Stimulated activated CD4-positive, alpha-beta T cell treated with anti-CD3 and anti-CD28 coated beads, Interleukin-15, amount 100 ng/mL, for 48 hours (primary cell): ENCODE data around the gene DGCR8.

ENCODE experiments used
- DNase-seq, 2 donors: peaks; one replicate each; pipeline ENCODE4 v3.0.0-alpha.2; 2020; ENCODE audit warnings: low read depth in 2 of 2

Gene DGCR8

GRCh38 chr22:20124083-20124787 lies 44.2 kb downstream of the DGCR8 start:
- no peak for DNase-seq

GRCh38 chr22:20125201-20126174 lies 45.4 kb downstream of the DGCR8 start:
- no peak for DNase-seq

- DNase-seq: no peak
Measured at GRCh38 chr22:20126284-20127029, 46.4 kb downstream of the DGCR8 start.

GRCh38 chr22:20127318-20127868 lies 47.4 kb downstream of the DGCR8 start:
- DNase-seq: no peak

GRCh38 chr22:20127869-20128618 lies 48.0 kb downstream of the DGCR8 start:
- DNase-seq: no peak

GRCh38 chr22:20128619-20128901 lies 48.5 kb downstream of the DGCR8 start:
- DNase-seq: no peak

GRCh38 chr22:20128902-20129746 lies 49.1 kb downstream of the DGCR8 start:
- DNase-seq: peak in 1 of 2 donors; percentile 27

GRCh38 chr22:20129747-20130014 lies 49.6 kb downstream of the DGCR8 start:
- no peak for DNase-seq

- DNase-seq: no peak
Measured at GRCh38 chr22:20130319-20130718, 50.3 kb downstream of the DGCR8 start.

- peak in 1 of 2 donors; percentile 61 for DNase-seq
Measured at GRCh38 chr22:20130731-20131596, 50.9 kb downstream of the DGCR8 start.

GRCh38 chr22:20131597-20131858 lies 51.5 kb downstream of the DGCR8 start, which contains the start of gene ZDHHC8:
ZDHHC8 (plus strand) TSS chr22:20131804; CDS start chr22:20131948, 144 bp downstream.
- peak in 1 of 2 donors; percentile 16 for DNase-seq

GRCh38 chr22:20131859-20132685 lies 52.0 kb downstream of the DGCR8 start:
- no peak for DNase-seq

- DNase-seq: no peak
Measured at GRCh38 chr22:20132686-20133246, 52.7 kb downstream of the DGCR8 start.

- DNase-seq: no peak
Measured at GRCh38 chr22:20133930-20134549, 54.0 kb downstream of the DGCR8 start.

- DNase-seq: no peak
Measured at GRCh38 chr22:20135265-20135664, 55.2 kb downstream of the DGCR8 start.

GRCh38 chr22:20135806-20136602 lies 56.0 kb downstream of the DGCR8 start:
- DNase-seq: no peak

GRCh38 chr22:20136603-20136873 lies 56.5 kb downstream of the DGCR8 start:
- no peak for DNase-seq

- DNase-seq: no peak
Measured at GRCh38 chr22:20137113-20137512, 57.1 kb downstream of the DGCR8 start.
